SK-N-SH treated with all-trans-retinoic acid at 6 μM for 48 hours (cell line): ENCODE measurements around the gene F3.

Source experiments
- ATAC-seq: fragments of 200-7000 bp; cut with Tn5 transposase; 3 replicates; pipeline ENCODE4 v1.9.1; 2020; ENCODE audit warnings: mild to moderate bottlenecking, moderate library complexity
- BACH2 ChIP-seq: fragments of 250-450 bp; sonication (Bioruptor Pico); IDR thresholded peaks from 2 replicates; pipeline ENCODE4 v1.9.0; 2021; ENCODE audit warnings: mild to moderate bottlenecking, borderline replicate concordance
- CSRNP3 ChIP-seq: fragments of 250-450 bp; sonication (Bioruptor Pico); IDR thresholded peaks from 2 replicates; pipeline ENCODE4 v1.5.1; 2021; ENCODE audit warnings: mild to moderate bottlenecking, moderate library complexity
- ESRRG ChIP-seq: fragments of 250-450 bp; sonication (Bioruptor Pico); IDR thresholded peaks from 2 replicates; pipeline ENCODE4 v1.6.1; 2021; ENCODE audit warnings: mild to moderate bottlenecking
- GLIS3 ChIP-seq: fragments of 250-450 bp; sonication (Bioruptor Pico); IDR thresholded peaks from 2 replicates; pipeline ENCODE4 v1.5.0; 2020; ENCODE audit warnings: mild to moderate bottlenecking, moderate library complexity
- ISL1 ChIP-seq: fragments of 250-450 bp; sonication (Bioruptor Pico); IDR thresholded peaks from 2 replicates; pipeline ENCODE4 v2.1.2; 2022; ENCODE audit warnings: mild to moderate bottlenecking, moderate library complexity
- OSR1 ChIP-seq: fragments of 250-450 bp; sonication (Bioruptor Pico); IDR thresholded peaks from 2 replicates; pipeline ENCODE4 v1.8.0; 2022; ENCODE audit warnings: moderate library complexity, mild to moderate bottlenecking, inconsistent platforms
- PATZ1 ChIP-seq: fragments of 250-450 bp; sonication (Bioruptor Pico); IDR thresholded peaks from 2 replicates; pipeline ENCODE4 v1.8.0; 2020; ENCODE audit warnings: mild to moderate bottlenecking, moderate library complexity, borderline replicate concordance
- PPARA ChIP-seq: fragments of 250-450 bp; sonication (Bioruptor Pico); IDR thresholded peaks from 2 replicates; pipeline ENCODE4 v1.5.0; 2020; ENCODE audit warnings: mild to moderate bottlenecking, borderline replicate concordance
- RARB ChIP-seq: fragments of 250-450 bp; sonication (Bioruptor Pico); IDR thresholded peaks from 2 replicates; pipeline ENCODE4 v1.8.0; 2021; ENCODE audit warnings: mild to moderate bottlenecking, moderate library complexity
- SNAI2 ChIP-seq: fragments of 250-450 bp; sonication (Bioruptor Pico); IDR thresholded peaks from 2 replicates; pipeline ENCODE4 v1.5.0; 2020; ENCODE audit warnings: mild to moderate bottlenecking, moderate library complexity
- TOX ChIP-seq: fragments of 250-450 bp; sonication (Bioruptor Pico); IDR thresholded peaks from 2 replicates; pipeline ENCODE4 v1.8.0; 2021; ENCODE audit warnings: mild to moderate bottlenecking, moderate library complexity, borderline replicate concordance
- TSHZ2 ChIP-seq: fragments of 250-450 bp; sonication (Bioruptor Pico); IDR thresholded peaks from 2 replicates; pipeline ENCODE4 v1.5.0; 2020; ENCODE audit warnings: mild to moderate bottlenecking, moderate library complexity
- ZC3H10 ChIP-seq: fragments of 250-450 bp; sonication (Bioruptor Pico); IDR thresholded peaks from 2 replicates; pipeline ENCODE4 v1.5.1; 2021; ENCODE audit warnings: mild to moderate bottlenecking, moderate library complexity
- ZFP3 ChIP-seq: fragments of 250-450 bp; sonication (Bioruptor Pico); IDR thresholded peaks from 2 replicates; pipeline ENCODE4 v1.5.0; 2020; ENCODE audit warnings: mild to moderate bottlenecking, moderate library complexity
- ZFP30 ChIP-seq: fragments of 450-650 bp; formaldehyde crosslinking; IDR thresholded peaks from 2 replicates; pipeline ENCODE4 v1.5.0; 2022; ENCODE audit warnings: mild to moderate bottlenecking, moderate library complexity
- ZNF70 ChIP-seq: fragments of 450-650 bp; formaldehyde crosslinking; IDR thresholded peaks from 2 replicates; pipeline ENCODE4 v1.5.0; 2020; ENCODE audit warnings: mild to moderate bottlenecking, moderate library complexity
- ZNF8 ChIP-seq: fragments of 450-650 bp; formaldehyde crosslinking; IDR thresholded peaks from 2 replicates; pipeline ENCODE4 v1.5.0; 2020; ENCODE audit warnings: mild to moderate bottlenecking, moderate library complexity
- TF ChIP-seq, protein P1 (sequence below): fragments of 250-450 bp; sonication (Bioruptor Pico); IDR thresholded peaks from 2 replicates; pipeline ENCODE4 v1.5.1; 2020; ENCODE audit warnings: low read depth, mild to moderate bottlenecking, moderate library complexity
- TF ChIP-seq, protein P2 (sequence below): fragments of 250-450 bp; sonication (Bioruptor Pico); IDR thresholded peaks from 2 replicates; pipeline ENCODE4 v1.8.0; 2021; ENCODE audit warnings: low read depth, mild to moderate bottlenecking, moderate library complexity, borderline replicate concordance

Gene F3

GRCh38 chr1:94522304-94522703 is 19.3 kb downstream of the F3 start:
- peak; percentile 84 for ATAC-seq
- TF ChIP-seq ESRRG (CRISPR knock-in tag) (no peak), PATZ1 (CRISPR knock-in tag) (no peak), ZNF70 (CRISPR knock-in tag) (no peak), TSHZ2 (CRISPR knock-in tag) (no peak), ISL1 (no peak), ZFP3 (CRISPR knock-in tag) (no peak), OSR1 (no peak), SNAI2 (no peak), BACH2 (CRISPR knock-in tag) (no peak), RARB (CRISPR knock-in tag) (no peak), PPARA (CRISPR knock-in tag) (no peak), GLIS3 (CRISPR knock-in tag) (no peak), ZFP30 (CRISPR knock-in tag) (no peak), CSRNP3 (no peak), ZC3H10 (CRISPR knock-in tag) (no peak), TOX (CRISPR knock-in tag) (no peak)
- TF ChIP-seq, protein P1, sequence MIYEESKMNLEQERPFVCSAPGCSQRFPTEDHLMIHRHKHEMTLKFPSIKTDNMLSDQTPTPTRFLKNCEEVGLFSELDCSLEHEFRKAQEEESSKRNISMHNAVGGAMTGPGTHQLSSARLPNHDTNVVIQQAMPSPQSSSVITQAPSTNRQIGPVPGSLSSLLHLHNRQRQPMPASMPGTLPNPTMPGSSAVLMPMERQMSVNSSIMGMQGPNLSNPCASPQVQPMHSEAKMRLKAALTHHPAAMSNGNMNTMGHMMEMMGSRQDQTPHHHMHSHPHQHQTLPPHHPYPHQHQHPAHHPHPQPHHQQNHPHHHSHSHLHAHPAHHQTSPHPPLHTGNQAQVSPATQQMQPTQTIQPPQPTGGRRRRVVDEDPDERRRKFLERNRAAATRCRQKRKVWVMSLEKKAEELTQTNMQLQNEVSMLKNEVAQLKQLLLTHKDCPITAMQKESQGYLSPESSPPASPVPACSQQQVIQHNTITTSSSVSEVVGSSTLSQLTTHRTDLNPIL: no peak
- TF ChIP-seq, protein P2, sequence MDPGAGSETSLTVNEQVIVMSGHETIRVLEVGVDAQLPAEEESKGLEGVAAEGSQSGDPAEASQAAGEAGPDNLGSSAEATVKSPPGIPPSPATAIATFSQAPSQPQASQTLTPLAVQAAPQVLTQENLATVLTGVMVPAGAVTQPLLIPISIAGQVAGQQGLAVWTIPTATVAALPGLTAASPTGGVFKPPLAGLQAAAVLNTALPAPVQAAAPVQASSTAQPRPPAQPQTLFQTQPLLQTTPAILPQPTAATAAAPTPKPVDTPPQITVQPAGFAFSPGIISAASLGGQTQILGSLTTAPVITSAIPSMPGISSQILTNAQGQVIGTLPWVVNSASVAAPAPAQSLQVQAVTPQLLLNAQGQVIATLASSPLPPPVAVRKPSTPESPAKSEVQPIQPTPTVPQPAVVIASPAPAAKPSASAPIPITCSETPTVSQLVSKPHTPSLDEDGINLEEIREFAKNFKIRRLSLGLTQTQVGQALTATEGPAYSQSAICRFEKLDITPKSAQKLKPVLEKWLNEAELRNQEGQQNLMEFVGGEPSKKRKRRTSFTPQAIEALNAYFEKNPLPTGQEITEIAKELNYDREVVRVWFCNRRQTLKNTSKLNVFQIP (CRISPR knock-in tag): no peak
- TF ChIP-seq, all 23 proteins: peak for 0

DNA sequence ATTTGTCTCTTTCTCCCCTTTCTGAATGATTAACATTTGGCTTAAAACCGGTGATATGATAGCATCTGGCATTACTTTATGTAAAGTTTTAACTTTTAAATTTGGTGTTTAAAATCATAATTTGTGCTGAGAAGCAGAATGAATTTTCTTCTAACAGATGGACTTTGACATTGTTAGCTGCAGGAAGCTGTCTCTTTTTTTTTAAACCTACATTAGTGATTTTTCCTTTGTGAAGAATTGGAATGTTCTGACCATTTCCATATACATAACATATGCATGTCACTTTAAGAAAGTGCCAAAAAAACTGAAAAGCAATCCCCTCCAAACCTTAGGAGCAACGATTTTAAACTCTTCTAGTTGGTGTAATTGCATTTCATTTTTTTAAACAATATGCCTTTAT is 22.2 kb downstream of the F3 start:
- no peak for TF ChIP-seq TSHZ2 (CRISPR knock-in tag)
- TF ChIP-seq RARB (CRISPR knock-in tag): no peak
- TF ChIP-seq TOX (CRISPR knock-in tag): no peak
- no peak for TF ChIP-seq OSR1
- TF ChIP-seq ISL1: no peak
- TF ChIP-seq, protein P2 (CRISPR knock-in tag): no peak
- no peak for TF ChIP-seq ZNF8 (CRISPR knock-in tag)
- no peak for TF ChIP-seq ZNF70 (CRISPR knock-in tag)
- no peak for TF ChIP-seq BACH2 (CRISPR knock-in tag)
- no peak for ATAC-seq
